ENCODE results near the gene PIP4K2C.

GRCh38 chr12:57640175-57641042 is 49.4 kb downstream of the PIP4K2C start:
- no peak for TF ChIP-seq POLR2AphosphoS5 (IDR thresholded peaks at IDR 0.05; ENCODE audit: low read depth)
- TF ChIP-seq CTCF (IDR thresholded peaks at IDR 0.05; ENCODE audit: insufficient read depth, low read length) = no peak
- no peak for TF ChIP-seq SPI1 (IDR thresholded peaks at IDR 0.05; ENCODE audit: borderline replicate concordance, low read depth)
- no peak for TF ChIP-seq REST (IDR thresholded peaks at IDR 0.05; ENCODE audit: insufficient replicate concordance, low read depth)
- no peak for TF ChIP-seq GABPA (IDR thresholded peaks at IDR 0.05; ENCODE audit: low read depth)
